ENCODE results near the gene ASB1.

- TF ChIP-seq CTCF (IDR thresholded peaks at IDR 0.05): no peak
- no peak for TF ChIP-seq POLR2A (IDR thresholded peaks at IDR 0.05)
- TF ChIP-seq POLR2AphosphoS5 (IDR thresholded peaks at IDR 0.05): no peak
These were observed 654 bp upstream of the ASB1 start for GRCh38 chr2:238425979-238426567.
